K562 (cell line): ENCODE results near the gene ARFGEF2. TPM values are rescaled to one million over a fixed set of nuclear protein-coding genes. Genes with fewer than 3 reads are reported as not detected.

Experiments
- CBFA2T3 ChIP-seq: fragments of 450-650 bp; IDR thresholded peaks from 2 replicates; pipeline ENCODE4 v1.6.1; 2017
- CTBP1 ChIP-seq: fragments of 450-650 bp; IDR thresholded peaks from 2 replicates; pipeline ENCODE4 v1.6.1; 2016; ENCODE audit warnings: borderline replicate concordance
- DNMT1 ChIP-seq: fragments of 450-650 bp; IDR thresholded peaks from 2 replicates; pipeline ENCODE4 v1.6.1; 2016; ENCODE audit warnings: antibody characterized with exemption, mild to moderate bottlenecking
- HDAC2 ChIP-seq: fragments of 450-650 bp; IDR thresholded peaks from 2 replicates; pipeline ENCODE4 v1.6.1; 2016; ENCODE audit warnings: mild to moderate bottlenecking
- JUND ChIP-seq, 2 experiments: IDR thresholded peaks; 2 replicates in 1 of 2; 3 replicates in 1 of 2; pipeline ENCODE4 v1.6.1; 2011; ENCODE audit warnings: borderline replicate concordance in 2 of 2, low read depth in 2 of 2, low read length in 2 of 2, improper control_type of control experiment in 1 of 2, missing biosample characterization in 1 of 2, missing genetic modification characterization in 1 of 2, missing genetic modification reagents in 1 of 2
- KDM1A ChIP-seq, 2 experiments: fragments of 450-650 bp; IDR thresholded peaks; 2 replicates each; pipeline ENCODE4 v1.6.1; 2016; ENCODE audit warnings: mild to moderate bottlenecking in 2 of 2
- MAFG ChIP-seq: fragments of 450-650 bp; conservative IDR thresholded peaks from 2 replicates; pipeline ENCODE4 v1.6.1; 2016; ENCODE audit warnings: missing genetic modification characterization, missing compliant biosample characterization
- MEIS2 ChIP-seq: fragments of 450-650 bp; IDR thresholded peaks from 2 replicates; pipeline ENCODE4 v1.6.1; 2014; ENCODE audit warnings: mild to moderate bottlenecking; ENCODE audit not compliant: partially characterized antibody
- NFIX ChIP-seq: fragments of 250-450 bp; sonication (Bioruptor Pico); IDR thresholded peaks from 2 replicates; pipeline ENCODE4 v1.4.0; 2020; ENCODE audit warnings: low read depth, mild to moderate bottlenecking, moderate library complexity
- PKNOX1 ChIP-seq: fragments of 450-650 bp; IDR thresholded peaks from 2 replicates; pipeline ENCODE4 v1.6.1; 2016
- PRDM10 ChIP-seq: fragments of 450-650 bp; IDR thresholded peaks from 2 replicates; pipeline ENCODE4 v1.6.1; 2018; ENCODE audit not compliant: partially characterized antibody
- TAF15 ChIP-seq: fragments of 200-400 bp; formaldehyde crosslinking; IDR thresholded peaks from 2 replicates; pipeline ENCODE4 v1.6.1; 2017; ENCODE audit warnings: mild to moderate bottlenecking, low read depth, low read length, moderate library complexity
- ZNF146 ChIP-seq: IDR thresholded peaks from one replicate; pipeline ENCODE4 v1.6.1; 2018; ENCODE audit warnings: missing compliant biosample characterization; ENCODE audit not compliant: unreplicated experiment
- ZNF184 ChIP-seq: sonication (generic); formaldehyde crosslinking; IDR thresholded peaks from 2 replicates; pipeline ENCODE4 v1.5.0; 2020; ENCODE audit warnings: missing genetic modification reagents
- ZNF282 ChIP-seq: sonication (generic); formaldehyde crosslinking; IDR thresholded peaks from 2 replicates; pipeline ENCODE4 v1.8.1; 2023; ENCODE audit warnings: missing genetic modification reagents
- ZNF311 ChIP-seq: fragments of 250-450 bp; sonication (Bioruptor Pico); IDR thresholded peaks from 2 replicates; pipeline ENCODE4 v1.4.0; 2020; ENCODE audit warnings: mild to moderate bottlenecking, moderate library complexity
- ZNF592 ChIP-seq: fragments of 450-650 bp; IDR thresholded peaks from 2 replicates; pipeline ENCODE4 v1.6.1; 2017; ENCODE audit warnings: antibody characterized with exemption, mild to moderate bottlenecking
- polyA plus RNA-seq, 8 experiments: library from polyadenylated mRNA; depleted of rRNA in 4 of 8; stranded (reverse) in 5 of 8; unstranded in 3 of 8; fragments of >200 nt; fragmentation: Nextera tagmentation in 2 of 8; fragmentation: Illumina TruSeq in 1 of 8; extraction: Ambion mirVana in 2 of 8; extraction: Trizol in 1 of 8; gene quantifications; 2 replicates each; pipeline versions ENCODE4 v1.2.1 to v1.2.3, GENCODE V29; 2011 to 2014; ENCODE audit warnings: inconsistent platforms in 1 of 8, missing spikeins in 1 of 8
- total RNA-seq, 7 experiments: library from RNA; depleted of rRNA in 6 of 7; stranded (reverse); fragments of >200 nt in 6 of 7; fragmentation: Illumina TruSeq in 2 of 7; extraction: Trizol in 2 of 7; gene quantifications; 2 replicates each; pipeline versions ENCODE4 v1.2.1 to v1.2.3, GENCODE V29; 2011 to 2021; ENCODE audit warnings: low replicate concordance in 1 of 7

ARFGEF2 gene
- total and polyA plus RNA-seq, 9 of the 15 experiments (the other 6 are each of a cell fraction or from before 2014, with no cell fraction given), result 4.2 to 18.8 (median 13.7) TPM

GRCh38 chr20:48983423-48984400 lies 62.2 kb downstream of the ARFGEF2 start (continued):
- TF ChIP-seq ZNF184 (no peak), CTBP1 (peak; percentile 12; the same call in 1 of the 2 replicates), ZNF146 (CRISPR knock-in tag) (no peak), MEIS2 (peak; percentile 95), NFIX (no peak), ZNF282 (no peak), MAFG (tag) (peak; percentile 67), PRDM10 (no peak), DNMT1 (no peak), TAF15 (no peak), ZNF592 (no peak), CBFA2T3 (peak; percentile 36), ZNF311 (no peak), HDAC2 (peak; percentile 39; the same call in 1 of the 2 replicates), PKNOX1 (peak; percentile 81), KDM1A (IDR thresholded peaks at IDR 0.05) (peak; percentile 87 to 90), JUND (IDR thresholded peaks at IDR 0.05; ENCODE audit: borderline replicate concordance, low read depth, low read length) (peak; percentile 68; the same call in 1 of the 2 replicates), JUND (tag; IDR thresholded peaks at IDR 0.05; ENCODE audit: borderline replicate concordance, low read depth, low read length) (peak; percentile 75; the same call in 1 of the 3 replicates)
